GM12801 (cell line): ENCODE data around the gene PIM3.

ENCODE experiments used
- CTCF ChIP-seq: IDR thresholded peaks from one replicate; pipeline ENCODE4 v1.5.1; 2011; ENCODE audit warnings: control low read depth; ENCODE audit not compliant: insufficient read length; ENCODE audit errors: extremely low read depth

Gene PIM3

GRCh38 chr22:49942565-49943404 lies 17.8 kb upstream of the PIM3 start:
- no peak for TF ChIP-seq CTCF

GRCh38 chr22:49943405-49943765 lies 17.2 kb upstream of the PIM3 start:
- TF ChIP-seq CTCF: no peak

- no peak for TF ChIP-seq CTCF
These were observed 16.7 kb upstream of the PIM3 start for GRCh38 chr22:49943771-49944398.

- TF ChIP-seq CTCF: no peak
These were observed 16.1 kb upstream of the PIM3 start for GRCh38 chr22:49944399-49944891.

- TF ChIP-seq CTCF: no peak
These were observed 13.8 kb upstream of the PIM3 start for GRCh38 chr22:49946612-49947295.

GRCh38 chr22:49947296-49947622 lies 13.3 kb upstream of the PIM3 start:
- no peak for TF ChIP-seq CTCF
